ENCODE data around the gene ABTB1.
A peak's percentile ranks its signal among the peaks of the same experiment; 100 is the strongest.

ABTB1 gene

GRCh38 chr3:127707851-127708411 is 35.2 kb downstream of the ABTB1 start:
- DNase-seq, result peak; percentile 47

GRCh38 chr3:127708837-127709236 is 36.1 kb downstream of the ABTB1 start:
- DNase-seq, result no peak

- no peak for DNase-seq
These were observed 36.7 kb downstream of the ABTB1 start for GRCh38 chr3:127709320-127710060.

GRCh38 chr3:127710155-127710941 is 37.6 kb downstream of the ABTB1 start:
- no peak for DNase-seq

GRCh38 chr3:127711021-127711695 is 38.4 kb downstream of the ABTB1 start:
- DNase-seq, result no peak

GRCh38 chr3:127711896-127712295 is 39.1 kb downstream of the ABTB1 start:
- no peak for DNase-seq

GRCh38 chr3:127712461-127712860 is 39.7 kb downstream of the ABTB1 start:
- no peak for DNase-seq

GRCh38 chr3:127712881-127713771 is 40.4 kb downstream of the ABTB1 start:
- no peak for DNase-seq

GRCh38 chr3:127714125-127714571 is 41.4 kb downstream of the ABTB1 start:
- no peak for DNase-seq

GRCh38 chr3:127714866-127715265 is 42.1 kb downstream of the ABTB1 start:
- DNase-seq, result no peak

GRCh38 chr3:127715532-127715931 is 42.8 kb downstream of the ABTB1 start:
- DNase-seq, result no peak

GRCh38 chr3:127716384-127716783 is 43.6 kb downstream of the ABTB1 start:
- no peak for DNase-seq

GRCh38 chr3:127717357-127718244 is 44.8 kb downstream of the ABTB1 start:
- DNase-seq, result peak; percentile 49

GRCh38 chr3:127718245-127718915 is 45.6 kb downstream of the ABTB1 start:
- no peak for DNase-seq

GRCh38 chr3:127718916-127719290 is 46.2 kb downstream of the ABTB1 start:
- DNase-seq, result no peak

- DNase-seq, result no peak
These were observed 46.6 kb downstream of the ABTB1 start for GRCh38 chr3:127719369-127719768.

- no peak for DNase-seq
These were observed 47.5 kb downstream of the ABTB1 start for GRCh38 chr3:127720161-127720823.

- DNase-seq, result no peak
These were observed 48.5 kb downstream of the ABTB1 start for GRCh38 chr3:127720985-127721935.
